Gastroesophageal sphincter (tissue), 3 donors: ENCODE results near the gene TMBIM4.

Experiments used
- CTCF ChIP-seq, 4 experiments: fragments of 200-600 bp in 2 of 4; fragments of 450-650 bp in 2 of 4; sonication (generic) in 1 of 4; IDR thresholded peaks; one replicate each; pipeline ENCODE4 v1.5.1; 2017 to 2019; ENCODE audit warnings: antibody characterized with exemption in 4 of 4, mild to moderate bottlenecking in 2 of 4, moderate library complexity in 2 of 4
- EP300 ChIP-seq: sonication (generic); formaldehyde crosslinking; IDR thresholded peaks from one replicate; pipeline ENCODE4 v1.6.1; 2017; ENCODE audit warnings: antibody characterized with exemption, mild to moderate bottlenecking
- POLR2A ChIP-seq, 2 donors: fragments of 450-650 bp; IDR thresholded peaks; one replicate each; pipeline ENCODE4 v1.6.1; 2017; ENCODE audit warnings: antibody characterized with exemption in 2 of 2, mild to moderate bottlenecking in 2 of 2, moderate library complexity in 1 of 2
- POLR2AphosphoS5 ChIP-seq: sonication (generic); formaldehyde crosslinking; IDR thresholded peaks from one replicate; pipeline ENCODE4 v1.6.1; 2017; ENCODE audit warnings: antibody characterized with exemption

- TF ChIP-seq CTCF (IDR thresholded peaks at IDR 0.05) = no peak
- TF ChIP-seq EP300 = no peak
- TF ChIP-seq POLR2A (IDR thresholded peaks at IDR 0.05) = no peak
- TF ChIP-seq POLR2AphosphoS5 = no peak
Measured at GRCh38 chr12:66166561-66166960, 3.2 kb downstream of the TMBIM4 start.
